OCI-LY1 (cell line): ENCODE measurements around the gene RFC2.
"Not testable (repeated sequence)": the region's sequence is repeated elsewhere in the genome, so short reads cannot be mapped to it uniquely, and the experiment has no call there.

Experiments
- H2AFZ ChIP-seq: fragments of 200-600 bp; sonication (generic), shearing (Covaris generic); 2 replicates; pipeline ENCODE4 v1.6.0; 2014; ENCODE audit warnings: antibody characterized with exemption, mild to moderate bottlenecking, low read length
- H3F3A ChIP-seq: fragments of 200-600 bp; sonication (generic), shearing (Covaris generic); 2 replicates; pipeline ENCODE4 v1.6.0; 2014; ENCODE audit warnings: mild to moderate bottlenecking, antibody characterized with exemption, low read length, moderate library complexity; ENCODE audit not compliant: insufficient read depth
- H3K27ac ChIP-seq: fragments of 200-600 bp; sonication (generic); 2 replicates; pipeline ENCODE4 v1.5.1; 2014; ENCODE audit warnings: low read length, mixed run types, mild to moderate bottlenecking, low read depth; ENCODE audit not compliant: poor library complexity, severe bottlenecking
- H3K27me3 ChIP-seq: fragments of 200-600 bp; sonication (generic); 2 replicates; pipeline ENCODE4 v1.6.0; 2014; ENCODE audit warnings: antibody characterized with exemption, mild to moderate bottlenecking, low read length, moderate library complexity; ENCODE audit not compliant: insufficient read depth
- H3K36me3 ChIP-seq: fragments of 200-600 bp; sonication (generic); 2 replicates; pipeline ENCODE4 v1.6.1; 2014; ENCODE audit warnings: mild to moderate bottlenecking, antibody characterized with exemption, low read length, moderate library complexity, mixed read lengths; ENCODE audit not compliant: insufficient read depth
- H3K4me1 ChIP-seq: fragments of 200-600 bp; sonication (generic); 2 replicates; pipeline ENCODE4 v1.5.1; 2014; ENCODE audit warnings: mild to moderate bottlenecking, low read length, moderate library complexity; ENCODE audit not compliant: insufficient read depth, severe bottlenecking
- H3K4me2 ChIP-seq: fragments of 200-600 bp; sonication (generic), shearing (Covaris generic); 2 replicates; pipeline ENCODE4 v1.6.1; 2014; ENCODE audit warnings: low read length
- H3K4me3 ChIP-seq: fragments of 200-600 bp; sonication (generic); 2 replicates; pipeline ENCODE4 v1.5.1; 2014; ENCODE audit warnings: low read length, low read depth, mild to moderate bottlenecking, mixed read lengths; ENCODE audit not compliant: poor library complexity, severe bottlenecking
- H3K79me2 ChIP-seq: fragments of 200-600 bp; shearing (Covaris generic); 2 replicates; pipeline ENCODE4 v1.6.1; 2016; ENCODE audit warnings: mixed run types, low read length, mixed read lengths; ENCODE audit not compliant: insufficient read depth
- H3K9ac ChIP-seq: fragments of 200-600 bp; sonication (generic), shearing (Covaris generic); 2 replicates; pipeline ENCODE4 v1.6.1; 2014; ENCODE audit warnings: mild to moderate bottlenecking, low read length, mixed read lengths
- H3K9me2 ChIP-seq: fragments of 200-600 bp; sonication (generic), shearing (Covaris generic); 2 replicates; pipeline ENCODE4 v1.6.1; 2014; ENCODE audit warnings: low read depth, mild to moderate bottlenecking, low read length, mixed read lengths
- H3K9me3 ChIP-seq: fragments of 200-600 bp; shearing (Covaris generic); 2 replicates; pipeline ENCODE4 v1.6.1; 2014; ENCODE audit warnings: low read length, mixed read lengths
- H4K20me1 ChIP-seq: fragments of 200-600 bp; sonication (generic), shearing (Covaris generic); 2 replicates; pipeline ENCODE4 v1.6.0; 2016; ENCODE audit warnings: mild to moderate bottlenecking, low read length; ENCODE audit not compliant: insufficient read depth
- EZH2 ChIP-seq: fragments of 200-600 bp; sonication (generic), shearing (Covaris generic); IDR thresholded peaks from 2 replicates; pipeline ENCODE4 v1.8.0; 2017; ENCODE audit warnings: borderline replicate concordance, mixed run types, mild to moderate bottlenecking, antibody characterized with exemption, low read length, moderate library complexity, mixed read lengths
- TF ChIP-seq, protein P1 (sequence below): fragments of 200-600 bp; sonication (generic), shearing (Covaris generic); IDR thresholded peaks from 2 replicates; pipeline ENCODE4 v1.5.1; 2017; ENCODE audit warnings: mild to moderate bottlenecking, antibody characterized with exemption, low read length, moderate library complexity, mixed read lengths

Gene RFC2

DNA sequence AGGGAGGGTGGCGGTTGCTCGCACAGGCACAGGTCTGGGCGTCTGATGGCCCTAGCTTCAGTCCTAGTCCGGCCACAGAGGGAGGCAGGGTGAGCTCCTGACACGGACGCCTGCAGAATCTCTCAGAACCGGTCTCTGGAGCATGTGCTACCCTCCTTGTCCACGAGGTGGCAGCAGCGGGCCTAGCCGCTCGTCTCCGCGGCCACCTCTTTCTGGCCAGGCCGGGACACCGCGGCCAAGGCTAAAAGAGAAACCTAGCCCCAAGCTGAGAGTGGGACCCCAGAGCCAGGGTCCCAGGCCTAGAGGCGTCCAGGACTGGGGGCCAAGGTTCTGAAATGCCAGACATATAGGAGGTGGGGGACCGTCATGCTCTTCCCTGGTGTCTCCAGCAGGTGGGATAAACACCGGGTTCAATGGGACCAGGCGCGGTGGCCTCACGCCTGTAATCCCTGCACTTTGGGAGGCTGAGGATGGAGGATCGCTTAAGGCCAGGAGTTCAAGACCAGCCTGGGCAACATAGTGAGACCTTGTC, 47.5 kb downstream of the RFC2 start:
- no peak overlapping the region for H3K4me3 ChIP-seq
- no peak overlapping the region for H2AFZ ChIP-seq

DNA sequence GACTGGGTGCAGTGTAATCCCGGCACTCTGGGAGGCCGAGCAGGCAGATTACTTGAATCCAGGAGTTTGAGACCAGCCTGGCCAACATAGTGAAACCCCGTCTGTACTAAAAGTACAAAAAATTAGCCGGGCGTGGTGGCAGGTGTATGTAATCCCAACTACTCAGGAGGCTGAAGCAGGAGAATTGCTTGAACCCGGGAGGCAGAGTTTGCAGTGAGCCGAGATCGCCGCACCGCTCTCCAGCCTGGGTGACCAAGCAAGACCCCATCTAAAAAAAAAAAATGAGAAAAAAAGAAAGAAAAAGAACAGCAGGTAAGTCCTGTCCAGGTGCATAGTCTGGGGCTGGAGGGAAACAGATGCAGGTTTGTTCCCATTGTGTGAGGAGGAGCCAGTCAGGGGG, 48.1 kb downstream of the RFC2 start:
- not testable (repeated sequence) for H3K4me2 ChIP-seq, H3K4me3 ChIP-seq, H3K79me2 ChIP-seq, H3K9ac ChIP-seq, H3K27me3 ChIP-seq, H3K9me3 ChIP-seq, H3K36me3 ChIP-seq, H3F3A ChIP-seq, H3K9me2 ChIP-seq, H4K20me1 ChIP-seq, H3K27ac ChIP-seq, H2AFZ ChIP-seq
- H3K4me1 ChIP-seq: peaks cover 19% of the 10 kb centered on the region

More for the DNA sequence above, 47.5 kb downstream of the RFC2 start:
- H3F3A ChIP-seq: no peaks in the 10 kb centered on the region
- H3K9me3 ChIP-seq: no peaks in the 10 kb centered on the region
- peak overlapping the region; percentile 42; the same call in 1 of the 2 replicates for H3K4me2 ChIP-seq
- no peaks in the 10 kb centered on the region for H3K9me2 ChIP-seq
- TF ChIP-seq EZH2: no peak
- TF ChIP-seq, protein P1, sequence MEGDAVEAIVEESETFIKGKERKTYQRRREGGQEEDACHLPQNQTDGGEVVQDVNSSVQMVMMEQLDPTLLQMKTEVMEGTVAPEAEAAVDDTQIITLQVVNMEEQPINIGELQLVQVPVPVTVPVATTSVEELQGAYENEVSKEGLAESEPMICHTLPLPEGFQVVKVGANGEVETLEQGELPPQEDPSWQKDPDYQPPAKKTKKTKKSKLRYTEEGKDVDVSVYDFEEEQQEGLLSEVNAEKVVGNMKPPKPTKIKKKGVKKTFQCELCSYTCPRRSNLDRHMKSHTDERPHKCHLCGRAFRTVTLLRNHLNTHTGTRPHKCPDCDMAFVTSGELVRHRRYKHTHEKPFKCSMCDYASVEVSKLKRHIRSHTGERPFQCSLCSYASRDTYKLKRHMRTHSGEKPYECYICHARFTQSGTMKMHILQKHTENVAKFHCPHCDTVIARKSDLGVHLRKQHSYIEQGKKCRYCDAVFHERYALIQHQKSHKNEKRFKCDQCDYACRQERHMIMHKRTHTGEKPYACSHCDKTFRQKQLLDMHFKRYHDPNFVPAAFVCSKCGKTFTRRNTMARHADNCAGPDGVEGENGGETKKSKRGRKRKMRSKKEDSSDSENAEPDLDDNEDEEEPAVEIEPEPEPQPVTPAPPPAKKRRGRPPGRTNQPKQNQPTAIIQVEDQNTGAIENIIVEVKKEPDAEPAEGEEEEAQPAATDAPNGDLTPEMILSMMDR: peak; percentile 99
- H3K36me3 ChIP-seq: no peaks in the 10 kb centered on the region
- H4K20me1 ChIP-seq: no peaks in the 10 kb centered on the region
- no peaks in the 10 kb centered on the region for H3K27me3 ChIP-seq
- no peak overlapping the region for H3K27ac ChIP-seq
- no peaks in the 10 kb centered on the region for H3K79me2 ChIP-seq
- peaks cover 21% of the 10 kb centered on the region for H3K4me1 ChIP-seq
- H3K9ac ChIP-seq: no peak overlapping the region

DNA sequence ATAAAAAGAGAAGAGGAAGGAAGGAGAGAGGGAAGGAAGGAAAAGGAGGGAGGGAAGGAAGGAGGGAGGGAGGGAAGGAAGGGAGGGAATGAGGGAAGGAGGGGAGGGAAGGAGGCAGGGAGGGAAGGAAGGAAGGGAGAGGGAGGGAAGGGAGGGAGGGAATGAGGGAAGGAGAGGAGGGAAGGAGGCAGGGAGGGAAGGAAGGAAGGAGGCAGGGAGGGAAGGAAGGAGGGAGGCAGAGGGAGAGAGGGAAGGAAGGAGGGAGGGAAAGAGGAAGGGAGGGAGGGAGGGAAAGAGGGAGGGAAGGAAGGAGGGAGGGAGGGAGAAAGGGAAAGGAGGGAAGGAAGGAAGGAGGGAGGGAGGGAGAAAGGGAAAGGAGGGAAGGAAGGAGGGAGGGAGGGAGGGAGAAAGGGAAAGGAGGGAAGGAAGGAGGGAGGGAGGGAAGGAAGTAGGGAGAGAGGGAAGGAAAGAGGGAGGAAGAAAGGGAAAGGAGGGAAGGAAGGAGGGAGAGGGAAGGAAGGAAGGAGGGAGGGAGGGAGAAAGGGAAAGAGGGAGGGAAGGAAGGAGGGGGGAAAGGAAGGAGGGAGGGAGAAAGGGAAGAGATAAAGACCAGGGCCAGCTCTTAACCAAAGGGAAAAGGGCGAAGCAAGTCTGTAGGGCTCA, 50.1 kb downstream of the RFC2 start:
- Histone ChIP-seq H3K4me3 (no peak overlapping the region), H3K4me1 (no peaks in the 10 kb centered on the region)

More for the DNA sequence above, 50.1 kb downstream of the RFC2 start:
- Histone ChIP-seq H2AFZ (no peak overlapping the region), H3K79me2 (no peaks in the 10 kb centered on the region), H3K27ac (no peak overlapping the region), H3K4me2 (no peak overlapping the region), H4K20me1 (no peaks in the 10 kb centered on the region), H3K9ac (no peak overlapping the region), H3K27me3 (no peaks in the 10 kb centered on the region), H3K9me3 (no peaks in the 10 kb centered on the region), H3K9me2 (no peaks in the 10 kb centered on the region), H3K36me3 (no peaks in the 10 kb centered on the region), H3F3A (no peaks in the 10 kb centered on the region)
- TF ChIP-seq, protein P1: no peak
- TF ChIP-seq EZH2: no peak
